Heart left ventricle (tissue), 13 donors: Measurements from ENCODE around the gene SLC2A9.

ENCODE experiments used
- POLR2A ChIP-seq, 2 donors: fragments of 450-650 bp; IDR thresholded peaks; one replicate each; pipeline ENCODE4 v1.6.1; 2017; ENCODE audit warnings: antibody characterized with exemption in 2 of 2, mild to moderate bottlenecking in 2 of 2, moderate library complexity in 2 of 2
- TF ChIP-seq, protein P1 (sequence below), 12 donors: fragments of 200-600 bp; sonication (generic) in 4 of 12; IDR thresholded peaks; one replicate each; pipeline versions ENCODE4 v1.5.0 to v1.8.0; 2018 to 2022; ENCODE audit warnings: antibody characterized with exemption in 12 of 12, mild to moderate bottlenecking in 5 of 12
- donor health status: ischemic (EF 13 %, LVEDD 7.1; RV severe dilation, severe dysfunction).
- donor health status: DM: no; HTN: yes; CAD: no.
- donor health status: DM: no; HTN: no; CAD: no.
- donor health status: ischemic (EF 25% LVEDD 6.9; RV normal size, moderate dysfunction).
- donor health status: ischemic (EF 25% LVEDD 5.7; RV mildly dilated, moderate dysfunction).
- donor health status: ischemic (EF 35%, LVEDD 5.7; RV mildly dilated, moderate dysfunction).
- donor health status: nonischemic (EF 11% LVEDD 7.7; RV severe dilation, severe dysfunction).
- donor health status: DM: yes; HTN: yes; CAD: no.
- donor health status: PGD.
- donor health status: ischemic (EF 29% LVEDD 5.4; RV normal size, mild dysfunction).
- donor health status: nonischemic (EF 23%, LVEDD 6.1; RV moderate dilation, normal function).

GRCh38 chr4:9994246-9994847 is 26.9 kb downstream of the SLC2A9 start:
- TF ChIP-seq, protein P1, sequence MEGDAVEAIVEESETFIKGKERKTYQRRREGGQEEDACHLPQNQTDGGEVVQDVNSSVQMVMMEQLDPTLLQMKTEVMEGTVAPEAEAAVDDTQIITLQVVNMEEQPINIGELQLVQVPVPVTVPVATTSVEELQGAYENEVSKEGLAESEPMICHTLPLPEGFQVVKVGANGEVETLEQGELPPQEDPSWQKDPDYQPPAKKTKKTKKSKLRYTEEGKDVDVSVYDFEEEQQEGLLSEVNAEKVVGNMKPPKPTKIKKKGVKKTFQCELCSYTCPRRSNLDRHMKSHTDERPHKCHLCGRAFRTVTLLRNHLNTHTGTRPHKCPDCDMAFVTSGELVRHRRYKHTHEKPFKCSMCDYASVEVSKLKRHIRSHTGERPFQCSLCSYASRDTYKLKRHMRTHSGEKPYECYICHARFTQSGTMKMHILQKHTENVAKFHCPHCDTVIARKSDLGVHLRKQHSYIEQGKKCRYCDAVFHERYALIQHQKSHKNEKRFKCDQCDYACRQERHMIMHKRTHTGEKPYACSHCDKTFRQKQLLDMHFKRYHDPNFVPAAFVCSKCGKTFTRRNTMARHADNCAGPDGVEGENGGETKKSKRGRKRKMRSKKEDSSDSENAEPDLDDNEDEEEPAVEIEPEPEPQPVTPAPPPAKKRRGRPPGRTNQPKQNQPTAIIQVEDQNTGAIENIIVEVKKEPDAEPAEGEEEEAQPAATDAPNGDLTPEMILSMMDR (IDR thresholded peaks at IDR 0.05): no peak
- no peak for TF ChIP-seq POLR2A (IDR thresholded peaks at IDR 0.05)
